Stomach smooth muscle (tissue), 2 donors: ENCODE results near the gene ZCCHC14.

ENCODE experiments used
- H3K27ac ChIP-seq: one replicate; pipeline ENCODE4 v1.7.0; 2013; ENCODE audit warnings: mild to moderate bottlenecking, low read length, inconsistent platforms
- H3K27me3 ChIP-seq, 2 donors: one replicate each; pipeline ENCODE4 v1.7.0; 2013; ENCODE audit warnings: low read length in 2 of 2; ENCODE audit not compliant: insufficient read depth in 2 of 2, control insufficient read depth in 1 of 2
- H3K36me3 ChIP-seq, 2 donors: one replicate each; pipeline ENCODE4 v1.7.0; 2013; ENCODE audit warnings: low read length in 2 of 2; ENCODE audit not compliant: control insufficient read depth in 2 of 2, insufficient read depth in 2 of 2
- H3K4me1 ChIP-seq: one replicate; pipeline ENCODE4 v1.7.0; 2013; ENCODE audit warnings: low read length; ENCODE audit not compliant: control insufficient read depth, insufficient read depth
- H3K4me3 ChIP-seq, 2 donors: one replicate each; pipeline ENCODE4 v1.7.0; 2013; ENCODE audit warnings: low read length in 2 of 2
- H3K9ac ChIP-seq, 2 donors: one replicate each; pipeline ENCODE4 v1.7.0; 2013; ENCODE audit warnings: low read length in 2 of 2, mild to moderate bottlenecking in 1 of 2
- H3K9me3 ChIP-seq, 2 donors: one replicate each; pipeline ENCODE4 v1.7.0; 2013; ENCODE audit warnings: low read length in 2 of 2; ENCODE audit not compliant: control insufficient read depth in 2 of 2
- donor health status: healthy.
- donor health status: Pancreatic carcinoma.

Gene ZCCHC14

GRCh38 chr16:87457061-87457611 lies 35.7 kb downstream of the ZCCHC14 start:
- H3K9ac ChIP-seq: no peak overlapping the region
- H3K9me3 ChIP-seq: no peaks in the 10 kb centered on the region
- no peak overlapping the region for H3K27ac ChIP-seq
- H3K27me3 ChIP-seq: no peaks in the 10 kb centered on the region
- peaks cover 24 to 29% of the 10 kb centered on the region in 2 donors for H3K36me3 ChIP-seq
- H3K4me1 ChIP-seq: peaks cover 18% of the 10 kb centered on the region
- no peak overlapping the region for H3K4me3 ChIP-seq

- Histone ChIP-seq H3K36me3 (peaks cover 31% of the 10 kb centered on the region in 2 donors), H3K9me3 (no peaks in the 10 kb centered on the region), H3K27ac (no peak overlapping the region), H3K9ac (no peak overlapping the region), H3K4me1 (peaks cover 11% of the 10 kb centered on the region), H3K27me3 (no peaks in the 10 kb centered on the region), H3K4me3 (no peak overlapping the region)
Measured at GRCh38 chr16:87454391-87454790, 38.4 kb downstream of the ZCCHC14 start.

GRCh38 chr16:87453326-87453725 lies 39.5 kb downstream of the ZCCHC14 start:
- H3K9ac ChIP-seq: no peak overlapping the region

GRCh38 chr16:87451563-87452210 lies 41.1 kb downstream of the ZCCHC14 start:
- H3K36me3 ChIP-seq: peaks cover 17 to 19% of the 10 kb centered on the region in 2 donors
- no peak overlapping the region for H3K9ac ChIP-seq
- no peak overlapping the region for H3K27ac ChIP-seq
- H3K4me1 ChIP-seq: peaks cover 18% of the 10 kb centered on the region
- H3K4me3 ChIP-seq: no peak overlapping the region
- no peaks in the 10 kb centered on the region for H3K27me3 ChIP-seq
- H3K9me3 ChIP-seq: no peaks in the 10 kb centered on the region

More at GRCh38 chr16:87453326-87453725, 39.5 kb downstream of the ZCCHC14 start:
- Histone ChIP-seq H3K4me3 (no peak overlapping the region), H3K4me1 (peaks cover 17% of the 10 kb centered on the region), H3K9me3 (no peaks in the 10 kb centered on the region), H3K27me3 (no peaks in the 10 kb centered on the region), H3K36me3 (peaks cover 22 to 25% of the 10 kb centered on the region in 2 donors), H3K27ac (no peak overlapping the region)

- H3K4me3 ChIP-seq: no peak overlapping the region
- H3K9me3 ChIP-seq: peaks cover 0 to 4% of the 10 kb centered on the region in 2 donors
- H3K9ac ChIP-seq: no peak overlapping the region
- no peaks in the 10 kb centered on the region for H3K27me3 ChIP-seq
- H3K4me1 ChIP-seq: peaks cover 20% of the 10 kb centered on the region
- H3K36me3 ChIP-seq: peaks cover 13 to 21% of the 10 kb centered on the region in 2 donors
- peak overlapping the region; percentile 70 for H3K27ac ChIP-seq
Measured at GRCh38 chr16:87448866-87449265, 44.0 kb downstream of the ZCCHC14 start.

- Histone ChIP-seq H3K4me3 (peak overlapping the region in 1 of 2 donors; percentile 3), H3K36me3 (peaks cover 9 to 17% of the 10 kb centered on the region in 2 donors), H3K27ac (peak overlapping the region; percentile 94), H3K9me3 (peaks cover 0 to 4% of the 10 kb centered on the region in 2 donors), H3K4me1 (peaks cover 20% of the 10 kb centered on the region), H3K27me3 (no peaks in the 10 kb centered on the region), H3K9ac (peak overlapping the region; percentile 69 to 71)
Measured at GRCh38 chr16:87447323-87447722, 45.5 kb downstream of the ZCCHC14 start.

- no peaks in the 10 kb centered on the region for H3K27me3 ChIP-seq
- peak overlapping the region in 1 of 2 donors; percentile 69 for H3K9ac ChIP-seq
- peaks cover 0 to 4% of the 10 kb centered on the region in 2 donors for H3K9me3 ChIP-seq
- H3K4me3 ChIP-seq: no peak overlapping the region
- peak overlapping the region; percentile 94 for H3K27ac ChIP-seq
- H3K4me1 ChIP-seq: peaks cover 20% of the 10 kb centered on the region
- H3K36me3 ChIP-seq: peaks cover under 1 to 9% of the 10 kb centered on the region in 2 donors
Measured at GRCh38 chr16:87446479-87446878, 46.3 kb downstream of the ZCCHC14 start.

- H3K27me3 ChIP-seq: no peaks in the 10 kb centered on the region
- no peak overlapping the region for H3K27ac ChIP-seq
- H3K4me1 ChIP-seq: peaks cover 20% of the 10 kb centered on the region
- H3K9me3 ChIP-seq: peaks cover 0 to 4% of the 10 kb centered on the region in 2 donors
- peaks cover 0 to 8% of the 10 kb centered on the region in 2 donors for H3K36me3 ChIP-seq
- no peak overlapping the region for H3K9ac ChIP-seq
- H3K4me3 ChIP-seq: no peak overlapping the region
Measured at GRCh38 chr16:87445486-87445885, 47.3 kb downstream of the ZCCHC14 start.

- Histone ChIP-seq H3K9me3 (peaks cover 0 to 4% of the 10 kb centered on the region in 2 donors), H3K9ac (no peak overlapping the region), H3K27me3 (no peaks in the 10 kb centered on the region), H3K36me3 (peaks cover 0 to 7% of the 10 kb centered on the region in 2 donors), H3K4me3 (no peak overlapping the region), H3K4me1 (peaks cover 20% of the 10 kb centered on the region), H3K27ac (no peak overlapping the region)
Measured at GRCh38 chr16:87443964-87444363, 48.9 kb downstream of the ZCCHC14 start.

- H3K9me3 ChIP-seq: peaks cover 0 to 4% of the 10 kb centered on the region in 2 donors
- H3K27me3 ChIP-seq: no peaks in the 10 kb centered on the region
- H3K9ac ChIP-seq: no peak overlapping the region
- H3K27ac ChIP-seq: no peak overlapping the region
- H3K4me1 ChIP-seq: peaks cover 13% of the 10 kb centered on the region
- H3K36me3 ChIP-seq: peaks cover 0 to 6% of the 10 kb centered on the region in 2 donors
- no peak overlapping the region for H3K4me3 ChIP-seq
Measured at GRCh38 chr16:87443016-87443415, 49.8 kb downstream of the ZCCHC14 start.

- no peak overlapping the region for H3K9ac ChIP-seq
- peaks cover 8% of the 10 kb centered on the region for H3K4me1 ChIP-seq
- H3K27ac ChIP-seq: no peak overlapping the region
- H3K9me3 ChIP-seq: peaks cover 0 to 4% of the 10 kb centered on the region in 2 donors
- H3K27me3 ChIP-seq: no peaks in the 10 kb centered on the region
- H3K36me3 ChIP-seq: peaks cover 0 to 6% of the 10 kb centered on the region in 2 donors
- no peak overlapping the region for H3K4me3 ChIP-seq
Measured at GRCh38 chr16:87442581-87442966, 50.2 kb downstream of the ZCCHC14 start.
